Limb (tissue), 2 donors: ENCODE measurements around the gene CCR6.

Experiments used
- DNase-seq, 2 donors: peaks; one replicate each; pipeline ENCODE4 v3.0.0-alpha.2; 2016; ENCODE audit errors: extremely low spot score in 2 of 2

CCR6 gene

DNA sequence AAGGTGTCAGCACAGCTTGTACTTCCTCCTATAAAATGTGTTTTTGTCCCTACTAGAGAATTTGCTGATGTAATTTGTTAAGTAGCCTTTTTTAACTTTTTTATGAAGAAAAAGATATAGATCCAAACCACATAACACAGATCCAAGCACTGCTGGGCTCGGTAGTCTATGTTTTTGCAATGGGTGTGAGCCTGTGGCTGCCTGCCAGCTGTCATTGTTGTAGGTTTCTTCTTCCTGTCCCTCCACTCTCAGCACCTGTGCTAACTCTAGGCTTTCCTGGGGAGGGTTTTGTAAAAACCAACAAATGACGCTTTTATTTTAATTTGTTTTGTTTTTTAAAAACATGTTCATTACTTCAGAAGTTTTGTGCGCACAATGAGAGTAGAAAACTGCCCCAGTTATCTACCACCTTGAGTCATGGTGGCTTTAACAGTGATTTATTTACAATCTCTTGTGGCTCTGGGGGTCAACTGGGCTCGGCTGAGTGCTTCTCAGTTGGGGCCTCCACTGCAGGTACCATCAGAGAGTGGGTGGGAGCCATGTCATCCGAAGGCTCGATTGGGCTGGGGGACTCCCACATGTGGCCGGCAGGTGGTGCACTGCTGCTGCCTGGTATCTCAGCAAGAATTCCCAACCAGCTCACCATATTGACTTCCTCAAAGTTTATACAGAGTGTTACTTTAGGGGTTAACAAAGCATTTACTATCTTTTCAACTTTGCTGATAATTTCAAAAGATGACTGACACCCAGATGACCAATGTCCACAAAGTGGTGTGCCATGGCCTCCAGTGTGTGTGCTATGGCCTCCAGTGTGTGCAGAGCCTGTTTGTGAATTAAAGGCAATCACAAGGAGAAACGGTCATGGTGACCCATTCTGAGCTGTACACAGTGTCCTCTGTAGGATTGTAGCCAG lies 3.0 kb upstream of the CCR6 start:
- no peak for DNase-seq

DNA sequence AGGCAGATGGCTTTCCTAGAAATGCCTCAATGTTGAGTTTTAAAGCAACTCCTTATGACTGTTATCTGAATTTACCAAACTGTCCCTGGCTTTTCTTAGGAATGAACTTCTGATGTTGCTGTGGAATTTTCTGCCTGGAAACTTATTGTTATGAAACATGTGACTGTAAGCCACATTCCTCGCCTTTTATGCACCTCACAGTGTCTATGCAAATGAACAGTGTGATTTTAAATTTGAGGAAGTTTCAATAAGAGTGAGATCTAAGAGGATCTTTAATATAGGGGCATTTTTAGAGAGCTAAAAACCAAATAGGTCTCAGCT lies 2.4 kb upstream of the CCR6 start:
- DNase-seq, result no peak

DNA sequence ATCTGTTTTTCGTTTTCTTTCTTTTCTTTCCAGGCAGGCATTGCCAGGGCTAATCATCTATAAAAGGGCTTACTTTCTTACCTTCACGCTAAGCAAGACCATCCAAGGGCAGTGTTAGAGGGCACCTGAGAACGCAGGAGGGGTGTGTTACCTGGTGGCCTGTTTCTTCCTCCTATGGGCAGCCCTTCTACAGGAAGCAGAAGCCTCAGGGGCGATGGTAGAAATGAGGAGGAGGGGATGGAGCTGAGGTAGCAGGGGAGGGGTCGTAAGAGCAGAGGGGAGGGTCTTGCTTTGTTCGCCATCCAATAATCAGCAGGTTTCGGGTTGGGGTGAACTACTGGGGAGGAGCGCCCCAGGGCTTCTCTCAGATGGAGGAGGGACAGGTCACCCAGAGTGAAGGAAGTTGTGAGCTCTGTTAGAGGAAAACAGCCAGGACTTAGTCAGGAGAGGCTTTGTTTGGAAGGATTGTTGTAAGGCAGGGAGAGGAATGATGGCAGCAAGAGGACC lies 1.5 kb upstream of the CCR6 start:
- no peak for DNase-seq

DNA sequence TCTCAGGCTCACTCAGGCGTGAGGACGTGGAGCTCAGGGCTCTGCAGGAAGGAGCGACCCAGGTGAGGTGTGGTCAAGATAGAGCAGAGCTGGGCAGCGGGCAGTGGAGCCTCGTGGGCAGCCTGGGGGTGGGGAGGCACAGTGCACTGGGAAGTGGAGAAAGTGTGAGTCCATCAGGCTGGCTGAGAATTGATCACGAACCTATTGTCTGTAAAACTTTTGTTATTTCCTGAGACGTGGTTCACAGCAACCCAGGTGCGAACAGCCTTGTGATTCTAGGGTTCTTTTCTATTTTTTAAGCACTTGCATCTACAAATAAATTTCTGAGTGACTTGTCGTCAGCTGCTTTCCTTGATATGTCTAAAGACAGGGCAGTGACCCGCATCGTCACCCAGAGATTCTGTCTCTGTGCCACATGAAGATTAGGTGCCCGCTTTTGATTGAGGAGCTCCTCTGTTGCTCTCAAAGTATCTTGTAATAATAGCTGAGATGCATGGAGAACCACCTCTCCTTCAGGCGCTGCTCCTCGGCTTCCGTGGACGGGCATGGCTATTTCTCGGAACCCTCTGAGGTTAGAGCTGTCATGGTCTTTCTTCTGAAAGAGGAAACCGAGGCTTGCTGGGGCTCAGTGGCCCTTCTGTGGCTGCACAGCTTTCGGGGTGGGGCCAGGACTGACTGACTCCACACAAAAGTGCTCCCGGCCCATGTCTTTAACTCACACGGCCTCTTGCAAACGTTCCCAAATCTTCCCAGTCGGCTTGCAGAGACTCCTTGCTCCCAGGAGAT lies 662 bp upstream of the CCR6 start:
- no peak for DNase-seq

DNA sequence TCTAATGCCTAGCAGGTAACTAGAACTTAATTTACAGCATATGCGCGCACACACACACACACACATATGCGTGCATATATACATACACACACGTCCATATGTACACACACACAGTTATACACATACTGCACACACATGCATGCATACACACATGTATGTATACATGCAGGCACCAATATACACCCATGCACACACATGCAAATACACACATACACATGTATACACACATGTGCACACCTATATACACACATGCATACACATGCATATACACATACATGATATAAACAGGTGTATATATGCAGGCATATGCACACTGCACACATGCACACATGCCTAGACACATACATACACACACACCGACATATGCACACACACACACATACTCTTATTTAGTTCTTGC lies 1.9 kb downstream of the CCR6 start:
- DNase-seq, result no peak

DNA sequence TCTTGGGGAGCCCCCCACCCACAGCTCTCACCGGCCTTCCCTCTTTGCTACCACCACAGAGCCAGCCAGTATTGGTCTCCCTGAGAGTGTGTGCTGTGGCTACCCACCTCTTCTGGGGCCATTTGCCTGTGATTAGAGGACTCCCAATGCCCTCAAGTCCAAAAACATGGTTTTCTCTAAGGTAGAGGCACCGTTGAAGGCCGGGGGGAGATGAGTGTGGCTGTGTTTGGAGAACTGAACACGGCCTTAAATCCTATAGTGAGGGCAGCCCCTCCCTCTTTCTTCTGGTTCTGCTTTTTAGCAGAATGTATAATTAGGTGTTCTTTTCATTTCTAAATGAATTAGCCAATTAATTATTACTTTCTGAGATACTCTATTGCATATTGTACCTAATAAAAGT lies 2.5 kb downstream of the CCR6 start:
- DNase-seq, result no peak

DNA sequence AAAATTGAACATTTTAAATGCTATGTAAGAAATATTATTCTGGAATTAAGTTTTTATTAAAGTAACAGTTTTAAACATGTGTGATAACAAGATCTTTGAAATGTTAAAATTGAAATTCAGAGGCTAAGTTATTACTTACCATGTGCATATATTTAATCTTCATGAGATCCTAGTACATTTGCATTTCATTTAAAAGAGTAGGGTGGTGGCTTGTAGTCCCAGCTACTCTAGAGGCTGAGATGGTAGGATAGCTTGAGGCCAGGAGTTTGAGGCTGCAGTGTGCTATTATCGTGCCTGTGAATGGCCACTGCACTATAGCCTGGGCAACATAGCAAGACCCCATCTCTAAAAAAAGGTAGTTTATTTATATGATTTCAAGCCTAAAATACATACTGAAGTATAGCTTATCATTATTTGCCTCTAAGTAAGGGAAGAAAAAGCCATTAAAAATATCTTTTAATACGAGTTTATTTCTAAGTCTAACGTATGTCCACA lies 3.0 kb downstream of the CCR6 start:
- DNase-seq, result no peak

DNA sequence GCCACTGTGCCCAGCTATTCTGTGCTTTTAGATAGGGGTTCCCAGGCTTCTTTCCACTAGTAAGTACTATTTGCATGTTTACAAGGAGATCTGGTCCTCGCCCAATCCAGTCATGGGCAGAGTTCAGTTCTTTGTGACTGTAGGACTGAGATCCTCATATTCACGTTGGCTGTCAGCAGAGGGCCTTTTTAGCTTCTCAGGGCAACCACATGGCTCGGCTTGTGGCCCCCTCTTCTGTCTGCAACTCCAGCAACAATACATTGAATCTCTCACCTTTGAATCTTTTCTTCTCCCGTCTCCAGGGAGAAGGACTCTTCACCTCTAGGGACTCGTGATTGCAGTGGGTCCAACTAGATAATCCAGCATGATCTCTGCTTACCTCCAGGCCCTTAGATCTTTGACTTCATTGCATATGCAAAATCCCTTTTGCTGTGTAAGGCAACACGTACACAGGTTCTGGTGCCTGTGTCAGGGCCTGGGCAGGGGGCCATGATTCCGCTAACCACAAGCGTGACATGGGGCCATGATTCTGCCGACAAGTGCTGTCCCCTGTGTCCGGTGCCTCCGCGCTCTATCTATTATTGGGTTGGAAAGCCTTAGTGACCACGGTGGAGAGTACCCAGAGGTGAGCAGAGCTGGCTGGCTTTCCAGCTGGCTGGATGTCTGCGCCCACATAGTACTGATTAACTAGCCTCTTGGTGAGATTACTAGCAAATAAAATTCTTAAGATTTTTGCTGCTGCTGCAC lies 5.1 kb downstream of the CCR6 start:
- no peak for DNase-seq

DNA sequence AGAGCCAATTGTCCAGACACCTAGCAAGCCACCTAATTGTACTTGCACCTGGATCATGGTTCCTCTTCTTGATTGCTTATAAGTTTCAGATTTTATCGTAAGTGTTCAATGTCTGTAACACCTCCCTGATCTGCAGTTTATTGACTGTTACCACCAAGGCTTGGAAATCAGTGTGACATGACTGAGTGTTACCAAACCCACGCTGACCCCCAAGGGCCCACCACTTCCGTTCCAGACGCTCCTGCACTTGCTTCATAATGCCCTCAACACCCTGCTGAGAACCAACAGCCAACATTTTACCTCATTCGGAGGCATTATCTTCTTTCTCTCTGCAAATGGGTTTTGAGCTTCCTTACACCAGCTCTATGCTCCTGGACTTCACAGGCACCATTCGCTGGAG lies 6.3 kb downstream of the CCR6 start:
- DNase-seq, result no peak

DNA sequence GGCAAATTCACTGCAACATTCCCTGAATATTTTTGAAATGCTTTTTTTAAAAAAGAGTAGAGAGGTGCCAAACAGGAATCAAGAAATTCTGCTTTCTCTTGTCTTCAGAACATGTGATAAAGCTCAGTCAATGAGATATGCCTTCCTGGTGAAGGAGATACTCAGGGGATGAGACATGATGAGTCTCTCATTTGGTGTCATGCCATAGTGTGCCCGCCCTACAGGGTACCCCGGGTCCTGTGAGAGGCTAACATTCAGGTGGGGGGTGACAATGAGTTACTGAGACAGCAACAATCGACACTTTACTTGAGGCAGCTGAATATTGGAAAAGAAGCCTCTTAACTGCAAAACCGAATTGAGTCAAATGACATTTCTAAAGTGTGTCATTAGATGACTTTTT lies 6.7 kb downstream of the CCR6 start:
- no peak for DNase-seq

DNA sequence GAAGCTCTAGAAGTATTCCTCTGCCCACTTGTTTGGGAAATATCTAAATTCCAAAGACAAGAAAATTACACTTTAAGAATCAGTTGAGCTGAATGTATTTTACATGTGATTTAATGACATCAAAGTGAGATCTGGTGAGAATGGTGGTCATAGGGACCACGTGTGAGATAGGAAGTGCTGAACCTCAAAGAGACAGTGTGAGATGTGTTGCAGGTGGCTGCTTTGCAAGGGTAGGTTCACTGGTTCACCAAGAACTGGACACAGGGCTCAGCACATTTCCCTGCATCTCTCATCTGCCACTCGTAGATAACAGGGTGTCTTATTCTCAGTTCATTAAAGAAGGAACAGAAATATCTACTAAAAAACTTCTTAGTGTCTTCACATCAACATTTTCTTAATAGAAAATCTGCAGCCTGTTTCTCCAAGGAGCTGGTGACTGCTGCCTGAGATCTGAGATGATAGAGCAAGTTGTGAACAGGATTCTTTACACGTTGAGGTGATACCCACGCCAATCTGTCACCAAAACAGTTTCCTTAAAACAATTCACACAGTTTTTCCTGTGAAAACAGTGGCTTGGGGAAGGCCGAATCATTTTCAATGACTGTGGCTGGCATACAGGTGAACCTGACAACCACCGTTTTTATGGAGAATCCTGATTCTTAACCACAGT lies 7.2 kb downstream of the CCR6 start:
- DNase-seq, result no peak

DNA sequence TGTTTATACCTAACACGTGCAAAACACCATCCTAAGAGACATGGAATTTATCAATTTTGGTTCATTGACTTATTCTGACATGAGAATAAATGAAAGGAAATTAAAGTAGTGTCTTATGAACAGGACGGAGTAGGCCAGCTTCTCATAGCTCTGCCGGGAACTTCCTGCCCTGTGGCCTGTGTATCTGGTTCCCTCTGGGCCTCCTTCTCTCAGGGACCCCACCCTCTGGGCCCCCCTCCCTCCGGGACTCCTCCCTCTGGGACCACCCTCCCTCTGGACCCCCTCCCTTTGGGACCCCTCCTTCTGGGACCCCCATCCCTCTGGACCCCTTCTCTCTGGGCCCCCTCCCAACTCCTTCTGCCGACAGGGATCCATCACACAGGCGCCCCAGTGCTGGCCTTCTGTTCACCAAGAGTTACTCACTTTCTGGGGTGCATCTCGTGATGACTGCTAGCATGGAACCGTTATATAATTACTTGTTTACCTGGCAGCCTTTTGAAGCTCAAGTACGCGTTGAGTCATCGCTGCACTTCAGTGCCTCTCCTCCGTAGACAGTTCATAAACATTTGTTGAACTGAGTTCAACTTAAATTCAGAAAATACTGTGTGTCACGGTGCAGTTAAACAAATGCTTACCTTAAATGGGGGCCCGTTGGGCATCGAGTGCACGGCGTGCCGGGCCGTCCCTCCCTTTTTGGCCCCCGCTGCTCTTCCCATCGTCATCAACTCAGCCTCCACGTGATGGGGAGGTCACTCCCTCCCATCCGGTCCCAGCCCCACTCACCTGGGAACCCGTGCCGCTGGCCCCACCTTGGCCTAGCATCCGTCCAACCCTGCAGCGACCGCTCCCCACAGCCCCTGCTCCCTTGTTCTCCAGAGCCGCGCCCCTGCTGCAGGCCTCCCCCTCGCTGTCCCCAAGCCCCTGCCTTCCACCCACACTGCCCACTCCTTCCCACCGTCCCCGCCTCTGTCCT lies 8.1 kb downstream of the CCR6 start:
- DNase-seq, result no peak

DNA sequence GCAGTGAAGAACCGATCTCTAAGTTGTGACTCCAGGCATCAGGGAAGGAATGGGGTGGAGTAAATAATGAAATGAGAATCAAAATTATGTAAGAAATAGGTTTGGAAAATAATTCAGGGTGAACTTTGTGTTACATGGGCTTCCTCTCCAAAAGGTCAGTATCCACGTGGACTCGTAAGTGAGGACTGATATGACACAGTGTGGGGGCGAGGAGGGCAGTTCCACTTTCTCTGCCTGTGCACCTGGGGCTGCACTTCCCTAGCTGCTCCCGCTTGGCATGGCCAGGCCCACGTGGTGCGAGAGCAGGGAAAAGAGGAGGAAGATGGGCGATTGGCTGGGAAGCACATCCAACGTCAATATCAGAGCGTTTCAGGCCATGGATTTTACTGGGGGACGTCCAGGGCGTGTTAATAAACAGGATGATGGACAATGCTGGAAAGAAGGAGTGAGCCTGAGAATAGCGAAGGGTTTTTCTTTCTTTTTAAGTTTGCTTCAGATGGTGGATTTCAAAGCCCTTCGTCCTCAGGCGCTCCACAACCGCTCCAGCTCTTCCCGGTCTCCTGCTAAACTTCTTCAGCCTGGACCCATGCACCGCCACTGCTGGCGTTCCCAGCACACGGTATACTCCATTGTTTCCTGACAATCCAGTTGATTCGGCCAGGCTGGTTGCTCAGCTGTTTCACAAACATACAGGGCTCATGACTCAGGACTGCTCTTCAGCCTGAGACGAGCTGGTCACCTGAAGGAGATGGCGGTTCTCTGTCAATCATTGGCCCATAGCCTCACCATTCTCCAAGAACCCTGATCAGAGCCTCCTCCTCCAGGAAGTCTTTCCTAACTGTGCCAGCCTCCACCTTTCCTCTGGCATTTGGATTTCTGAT lies 11.8 kb downstream of the CCR6 start:
- no peak for DNase-seq

DNA sequence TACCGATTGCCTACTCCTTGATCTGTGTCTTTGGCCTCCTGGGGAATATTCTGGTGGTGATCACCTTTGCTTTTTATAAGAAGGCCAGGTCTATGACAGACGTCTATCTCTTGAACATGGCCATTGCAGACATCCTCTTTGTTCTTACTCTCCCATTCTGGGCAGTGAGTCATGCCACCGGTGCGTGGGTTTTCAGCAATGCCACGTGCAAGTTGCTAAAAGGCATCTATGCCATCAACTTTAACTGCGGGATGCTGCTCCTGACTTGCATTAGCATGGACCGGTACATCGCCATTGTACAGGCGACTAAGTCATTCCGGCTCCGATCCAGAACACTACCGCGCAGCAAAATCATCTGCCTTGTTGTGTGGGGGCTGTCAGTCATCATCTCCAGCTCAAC lies 13.5 kb downstream of the CCR6 start:
- no peak for DNase-seq

DNA sequence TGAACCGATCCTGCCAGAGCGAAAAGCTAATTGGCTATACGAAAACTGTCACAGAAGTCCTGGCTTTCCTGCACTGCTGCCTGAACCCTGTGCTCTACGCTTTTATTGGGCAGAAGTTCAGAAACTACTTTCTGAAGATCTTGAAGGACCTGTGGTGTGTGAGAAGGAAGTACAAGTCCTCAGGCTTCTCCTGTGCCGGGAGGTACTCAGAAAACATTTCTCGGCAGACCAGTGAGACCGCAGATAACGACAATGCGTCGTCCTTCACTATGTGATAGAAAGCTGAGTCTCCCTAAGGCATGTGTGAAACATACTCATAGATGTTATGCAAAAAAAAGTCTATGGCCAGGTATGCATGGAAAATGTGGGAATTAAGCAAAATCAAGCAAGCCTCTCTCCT lies 14.2 kb downstream of the CCR6 start:
- DNase-seq, result no peak

DNA sequence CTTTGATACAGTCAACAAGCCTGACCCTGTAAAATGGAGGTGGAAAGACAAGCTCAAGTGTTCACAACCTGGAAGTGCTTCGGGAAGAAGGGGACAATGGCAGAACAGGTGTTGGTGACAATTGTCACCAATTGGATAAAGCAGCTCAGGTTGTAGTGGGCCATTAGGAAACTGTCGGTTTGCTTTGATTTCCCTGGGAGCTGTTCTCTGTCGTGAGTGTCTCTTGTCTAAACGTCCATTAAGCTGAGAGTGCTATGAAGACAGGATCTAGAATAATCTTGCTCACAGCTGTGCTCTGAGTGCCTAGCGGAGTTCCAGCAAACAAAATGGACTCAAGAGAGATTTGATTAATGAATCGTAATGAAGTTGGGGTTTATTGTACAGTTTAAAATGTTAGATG lies 15.0 kb downstream of the CCR6 start:
- DNase-seq, result no peak

DNA sequence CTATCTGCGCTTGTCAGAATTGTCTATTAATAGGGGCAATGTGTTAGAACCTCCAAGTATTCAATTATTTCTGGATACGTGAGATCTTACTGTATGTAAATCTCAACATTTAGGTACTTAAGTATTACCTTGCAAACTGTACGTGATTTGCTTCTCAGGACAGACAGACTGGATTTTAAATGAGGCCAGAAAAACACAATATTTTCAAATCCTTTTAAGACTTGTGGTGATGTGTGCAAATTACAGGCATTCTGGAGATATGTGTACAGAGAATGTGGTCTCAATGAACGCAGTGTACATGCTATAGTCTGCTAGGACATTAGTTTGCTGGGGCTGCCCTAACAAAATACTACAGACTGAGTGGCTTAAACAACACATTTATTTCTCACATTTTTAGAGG lies 16.9 kb downstream of the CCR6 start:
- DNase-seq, result no peak

DNA sequence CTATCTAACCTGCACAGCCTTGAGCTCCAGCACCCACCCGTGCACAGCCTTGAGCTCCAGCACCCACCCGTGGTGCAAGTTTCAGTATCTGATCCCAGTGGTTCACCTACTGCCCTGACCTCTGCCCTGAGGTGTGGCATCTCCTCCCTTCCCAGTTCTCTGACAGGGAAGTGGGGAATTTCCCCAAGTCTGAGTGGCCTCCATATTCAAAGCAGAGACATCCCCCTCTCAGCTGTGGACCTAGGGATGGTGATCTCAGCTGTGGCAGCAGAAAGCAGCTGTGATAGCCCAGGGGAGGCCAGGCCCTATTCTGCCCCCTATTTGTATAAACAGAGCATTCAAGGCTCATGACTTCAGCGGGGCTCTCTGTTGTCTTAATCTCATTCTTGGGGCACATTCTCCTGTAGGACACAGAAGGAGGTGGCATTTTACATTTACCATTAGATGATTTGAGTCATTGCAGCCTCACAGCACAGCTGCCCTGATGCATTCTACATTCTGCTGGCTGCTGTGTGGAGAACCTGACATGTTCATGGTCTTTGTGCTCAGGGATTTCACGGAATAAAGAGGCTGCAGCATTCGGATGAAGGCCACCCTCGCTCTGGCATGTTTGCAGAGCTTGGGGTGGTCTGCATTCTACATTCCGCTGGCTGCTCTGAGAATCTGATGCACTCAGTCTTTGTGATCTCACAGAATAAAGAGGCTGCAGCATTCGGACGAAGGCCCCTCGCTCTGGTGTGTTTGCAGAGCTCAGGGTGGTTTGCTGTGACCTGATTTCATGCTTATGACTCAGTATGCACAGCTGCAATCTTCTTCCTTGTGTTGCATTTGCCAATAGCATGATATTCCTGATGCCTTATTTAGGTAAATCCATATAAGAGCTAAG lies 17.9 kb downstream of the CCR6 start:
- peak in 1 of 2 donors; percentile 17 for DNase-seq
